Thyroid gland (tissue), 4 donors: ENCODE measurements around the gene ING1. TPM values are rescaled to one million over a fixed set of nuclear protein-coding genes. Genes with fewer than 3 reads are reported as not detected.

ENCODE experiments used
- DNase-seq, 2 donors: peaks; one replicate each; pipeline ENCODE4 v3.0.0-alpha.2; 2019
- H3K27ac ChIP-seq, 3 donors: fragments of 200-600 bp; sonication (generic); 1 replicate in 2 of 3; 2 replicates in 1 of 3; pipeline ENCODE4 v1.5.1; 2016 to 2019; ENCODE audit warnings: mild to moderate bottlenecking in 1 of 3, moderate library complexity in 1 of 3
- H3K27me3 ChIP-seq: fragments of 200-600 bp; sonication (generic); one replicate; pipeline ENCODE4 v1.5.1; 2019
- H3K36me3 ChIP-seq, 2 donors: fragments of 200-600 bp; sonication (generic); one replicate each; pipeline ENCODE4 v1.5.1; 2016 to 2019
- H3K4me1 ChIP-seq, 2 donors: fragments of 200-600 bp; sonication (generic); one replicate each; pipeline ENCODE4 v1.5.1; 2017 to 2019
- H3K4me3 ChIP-seq, 3 donors: fragments of 200-600 bp; sonication (generic); replicated peaks in 1 of 3; 1 replicate in 2 of 3; 2 replicates in 1 of 3; pipeline ENCODE4 v1.5.1; 2016; ENCODE audit warnings: mild to moderate bottlenecking in 1 of 3
- H3K9me3 ChIP-seq: fragments of 200-600 bp; sonication (generic); one replicate; pipeline ENCODE4 v1.5.1; 2017
- POLR2A ChIP-seq, 2 donors: fragments of 450-650 bp; IDR thresholded peaks; one replicate each; pipeline ENCODE4 v1.6.1; 2017; ENCODE audit warnings: antibody characterized with exemption in 2 of 2, mild to moderate bottlenecking in 2 of 2, moderate library complexity in 1 of 2
- WGBS, 2 donors: methylation state at CpG; one replicate each; pipeline ENCODE4 v1.1.5; 2017; 5-methylcytosine and 5-hydroxymethylcytosine counted together
- intact Hi-C: fragments of 100-400 bp; cut with DNase I; formaldehyde crosslinking; loops from one replicate; pipeline ENCODE4 v1.15.1; 2023
- total RNA-seq, 4 donors: library from RNA; depleted of rRNA; stranded (reverse); fragments of >200 nt; gene quantifications; one replicate each; pipeline ENCODE4 v1.2.3, GENCODE V29; 2016
- TF ChIP-seq, protein P1 (sequence below), 6 experiments: fragments of 200-600 bp in 3 of 6; fragments of 450-650 bp in 3 of 6; sonication (generic) in 3 of 6; IDR thresholded peaks; one replicate each; pipeline ENCODE4 v1.5.1; 2016 to 2019; ENCODE audit warnings: antibody characterized with exemption in 6 of 6, mild to moderate bottlenecking in 2 of 6, inconsistent platforms in 1 of 6, moderate library complexity in 1 of 6

Gene ING1
- total RNA-seq, 4 donors from 2014 or later, result 8.2 to 17.9 (median 15.6) TPM

DNA sequence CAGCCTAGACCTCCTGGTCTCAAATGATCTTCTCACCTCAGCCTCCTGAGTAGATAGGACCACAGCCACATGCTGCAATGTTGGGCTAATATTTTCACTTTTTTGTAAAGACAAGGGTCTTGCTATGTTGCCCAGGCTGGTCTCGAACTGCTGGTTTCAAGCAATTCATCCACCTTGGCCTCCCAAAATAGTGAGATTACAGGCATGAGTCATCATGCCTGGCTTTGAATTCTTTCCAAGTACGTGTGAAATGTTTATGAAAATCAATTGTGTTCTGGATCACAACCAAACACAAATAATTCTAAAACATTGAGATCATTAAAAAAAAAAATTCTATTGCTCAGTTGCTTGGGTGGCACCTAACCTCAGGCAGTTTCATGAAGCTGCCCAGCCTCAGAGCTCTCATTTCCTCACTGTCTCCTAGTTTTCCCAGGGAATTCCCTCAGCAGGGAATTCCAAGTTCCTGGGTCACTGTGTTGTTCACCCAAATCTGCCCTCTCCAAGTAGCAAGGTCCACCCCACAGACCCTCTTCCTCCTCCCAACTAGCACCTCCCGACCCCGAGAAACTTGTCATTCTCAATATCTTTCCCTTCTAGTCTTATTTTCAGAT lies 44.8 kb downstream of the ING1 start:
- H3K27ac ChIP-seq, result no peak overlapping the region
- H3K4me3 ChIP-seq, result no peak overlapping the region
- no peaks in the 10 kb centered on the region for H3K27me3 ChIP-seq
- H3K9me3 ChIP-seq, result no peaks in the 10 kb centered on the region
- intact Hi-C loops, result no loop called here
- no peaks in the 10 kb centered on the region for H3K36me3 ChIP-seq
- no peak for DNase-seq
- TF ChIP-seq POLR2A (IDR thresholded peaks at IDR 0.05), result no peak
- TF ChIP-seq, protein P1, sequence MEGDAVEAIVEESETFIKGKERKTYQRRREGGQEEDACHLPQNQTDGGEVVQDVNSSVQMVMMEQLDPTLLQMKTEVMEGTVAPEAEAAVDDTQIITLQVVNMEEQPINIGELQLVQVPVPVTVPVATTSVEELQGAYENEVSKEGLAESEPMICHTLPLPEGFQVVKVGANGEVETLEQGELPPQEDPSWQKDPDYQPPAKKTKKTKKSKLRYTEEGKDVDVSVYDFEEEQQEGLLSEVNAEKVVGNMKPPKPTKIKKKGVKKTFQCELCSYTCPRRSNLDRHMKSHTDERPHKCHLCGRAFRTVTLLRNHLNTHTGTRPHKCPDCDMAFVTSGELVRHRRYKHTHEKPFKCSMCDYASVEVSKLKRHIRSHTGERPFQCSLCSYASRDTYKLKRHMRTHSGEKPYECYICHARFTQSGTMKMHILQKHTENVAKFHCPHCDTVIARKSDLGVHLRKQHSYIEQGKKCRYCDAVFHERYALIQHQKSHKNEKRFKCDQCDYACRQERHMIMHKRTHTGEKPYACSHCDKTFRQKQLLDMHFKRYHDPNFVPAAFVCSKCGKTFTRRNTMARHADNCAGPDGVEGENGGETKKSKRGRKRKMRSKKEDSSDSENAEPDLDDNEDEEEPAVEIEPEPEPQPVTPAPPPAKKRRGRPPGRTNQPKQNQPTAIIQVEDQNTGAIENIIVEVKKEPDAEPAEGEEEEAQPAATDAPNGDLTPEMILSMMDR (IDR thresholded peaks at IDR 0.05), result no peak
- peaks cover 3% of the 10 kb centered on the region in 2 donors for H3K4me1 ChIP-seq
- WGBS, 2 donors, result 86 to 92% methylated on average over 4 of the region's 4 CpGs

DNA sequence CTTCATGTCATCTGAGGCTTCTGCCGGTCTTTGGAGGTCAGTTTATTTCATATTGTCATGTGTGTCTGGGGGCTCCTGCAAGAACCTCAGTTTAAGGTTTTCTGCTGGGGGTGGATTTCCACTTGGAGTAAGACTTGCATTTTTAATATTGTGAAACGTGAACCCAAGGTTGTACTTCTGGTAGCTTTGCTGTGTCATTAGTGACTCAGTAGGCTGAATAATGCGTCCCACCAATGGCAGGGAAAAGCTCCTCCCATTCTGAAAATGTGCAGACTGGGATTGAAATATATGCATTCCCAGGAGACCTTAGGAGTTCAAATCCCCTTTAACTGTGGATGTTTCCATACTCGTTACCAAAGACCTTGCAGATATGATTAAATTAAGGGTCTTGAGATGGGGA lies 46.2 kb downstream of the ING1 start:
- intact Hi-C loops, result no loop called here
- WGBS, 2 donors, result 91 to 96% methylated on average over 4 of the region's 4 CpGs
- Histone ChIP-seq H3K4me1 (peaks cover 3% of the 10 kb centered on the region in 2 donors), H3K4me3 (no peak overlapping the region), H3K36me3 (no peaks in the 10 kb centered on the region), H3K27me3 (no peaks in the 10 kb centered on the region), H3K27ac (no peak overlapping the region), H3K9me3 (no peaks in the 10 kb centered on the region)
- no peak for DNase-seq
- no peak for TF ChIP-seq POLR2A (IDR thresholded peaks at IDR 0.05)
- TF ChIP-seq, protein P1 (IDR thresholded peaks at IDR 0.05), result no peak

DNA sequence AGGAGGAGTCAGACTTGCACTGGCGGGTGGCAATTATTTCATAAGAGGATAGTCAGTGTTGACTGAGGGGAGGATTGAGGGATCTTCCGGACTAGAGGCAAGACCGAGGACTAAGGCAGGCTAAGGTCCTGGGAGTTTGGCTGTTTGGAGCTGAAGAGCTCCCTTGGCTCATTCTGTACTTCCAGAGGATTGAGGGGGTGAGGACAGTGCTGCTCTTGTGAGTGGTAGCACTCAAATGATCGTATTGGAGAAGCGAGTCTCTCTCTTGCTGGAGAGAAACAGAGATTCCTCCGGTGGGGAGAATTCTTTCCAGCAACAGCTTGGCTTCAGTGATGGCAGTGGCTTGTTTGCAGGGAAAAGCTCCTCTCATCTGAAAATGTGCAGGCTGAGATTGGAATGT lies 47.1 kb downstream of the ING1 start:
- intact Hi-C loops, result no loop called here

DNA sequence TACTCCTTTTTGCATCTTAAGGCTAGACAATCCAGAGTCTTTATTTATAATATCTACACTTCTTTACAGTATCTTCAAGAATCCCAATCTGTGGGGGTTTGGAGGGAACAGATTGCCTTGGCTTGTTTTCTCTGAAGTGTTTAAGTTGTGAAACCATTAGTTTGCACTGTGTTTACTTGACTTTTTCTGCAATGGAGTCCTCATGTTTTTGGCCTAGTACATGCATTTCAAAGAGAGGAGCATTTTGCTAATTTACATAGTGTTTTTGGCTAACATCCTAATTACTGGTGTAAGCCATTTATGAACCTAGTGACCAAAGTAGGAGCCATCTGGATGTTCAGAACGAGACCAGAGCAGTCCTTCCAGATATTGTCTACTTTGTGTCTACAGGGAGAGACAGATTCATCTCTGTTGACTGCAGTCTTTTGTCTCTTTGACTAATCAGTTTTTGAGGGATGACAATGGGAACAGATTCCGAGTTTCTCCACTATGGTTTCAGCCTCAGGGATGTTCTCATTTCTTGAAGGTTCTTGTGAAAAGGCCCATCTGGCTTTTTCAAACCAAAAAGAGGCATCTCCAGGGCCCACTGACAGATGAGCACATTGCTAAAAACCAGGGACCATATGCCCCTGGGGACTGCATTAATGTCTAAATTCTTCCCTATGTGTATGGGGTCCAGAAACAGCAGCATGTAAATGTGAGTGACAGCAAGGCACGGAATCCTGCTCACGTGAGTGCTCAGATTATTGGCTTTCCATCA lies 53.4 kb downstream of the ING1 start:
- no peak overlapping the region for H3K4me3 ChIP-seq
- no peak for DNase-seq

More for the DNA sequence above, 47.1 kb downstream of the ING1 start:
- WGBS, 2 donors, result 88 to 93% methylated on average over 6 of the region's 6 CpGs
- Histone ChIP-seq H3K9me3 (no peaks in the 10 kb centered on the region), H3K4me1 (peaks cover 3% of the 10 kb centered on the region in 2 donors), H3K36me3 (no peaks in the 10 kb centered on the region), H3K27ac (no peak overlapping the region), H3K4me3 (no peak overlapping the region), H3K27me3 (no peaks in the 10 kb centered on the region)
- DNase-seq, result no peak
- TF ChIP-seq POLR2A (IDR thresholded peaks at IDR 0.05), result no peak
- TF ChIP-seq, protein P1 (IDR thresholded peaks at IDR 0.05), result no peak

More for the DNA sequence above, 53.4 kb downstream of the ING1 start:
- H3K27me3 ChIP-seq, result no peaks in the 10 kb centered on the region
- no peak overlapping the region for H3K27ac ChIP-seq
- H3K9me3 ChIP-seq, result no peaks in the 10 kb centered on the region
- H3K4me1 ChIP-seq, result peaks cover 3% of the 10 kb centered on the region in 2 donors
- H3K36me3 ChIP-seq, result no peaks in the 10 kb centered on the region
- intact Hi-C loops, result no loop called here
- 90 to 91% methylated on average over 4 of the region's 4 CpGs for whole genome bisulfite sequencing, 2 donors
- no peak for TF ChIP-seq POLR2A (IDR thresholded peaks at IDR 0.05)
- TF ChIP-seq, protein P1 (IDR thresholded peaks at IDR 0.05), result no peak
